Central memory CD8-positive, alpha-beta T cell (primary cell): ENCODE data around the gene MND1.

Source experiments
- ATAC-seq: fragments of 150-1000 bp; cut with Tn5 transposase; replicated peaks from 2 replicates; pipeline ENCODE4 v1.10.0; 2022; ENCODE audit warnings: mild to moderate bottlenecking, moderate FRiP score, moderate number of reproducible peaks; ENCODE audit not compliant: poor library complexity, severe bottlenecking; ENCODE audit errors: extremely low read depth
- DNase-seq, 2 donors: peaks; one replicate each; pipeline ENCODE4 v3.0.0; 2021; ENCODE audit warnings: low spot score in 2 of 2
- H3K27ac Mint-ChIP-seq: one replicate; pipeline ENCODE4 v1.8.0; 2022; ENCODE audit warnings: low read depth, mild to moderate bottlenecking, moderate library complexity, mixed read lengths
- H3K27me3 Mint-ChIP-seq: one replicate; pipeline ENCODE4 v1.8.0; 2022; ENCODE audit warnings: mixed read lengths
- H3K36me3 Mint-ChIP-seq: one replicate; pipeline ENCODE4 v1.8.0; 2022; ENCODE audit warnings: mild to moderate bottlenecking, moderate library complexity, mixed read lengths; ENCODE audit not compliant: insufficient read depth
- H3K4me1 Mint-ChIP-seq: one replicate; pipeline ENCODE4 v1.8.0; 2022; ENCODE audit warnings: mixed read lengths
- H3K4me3 Mint-ChIP-seq: one replicate; pipeline ENCODE4 v1.8.0; 2022; ENCODE audit warnings: mild to moderate bottlenecking, moderate library complexity, mixed read lengths
- H3K9me3 Mint-ChIP-seq: one replicate; pipeline ENCODE4 v1.8.0; 2022; ENCODE audit warnings: mixed read lengths

MND1 gene

DNA sequence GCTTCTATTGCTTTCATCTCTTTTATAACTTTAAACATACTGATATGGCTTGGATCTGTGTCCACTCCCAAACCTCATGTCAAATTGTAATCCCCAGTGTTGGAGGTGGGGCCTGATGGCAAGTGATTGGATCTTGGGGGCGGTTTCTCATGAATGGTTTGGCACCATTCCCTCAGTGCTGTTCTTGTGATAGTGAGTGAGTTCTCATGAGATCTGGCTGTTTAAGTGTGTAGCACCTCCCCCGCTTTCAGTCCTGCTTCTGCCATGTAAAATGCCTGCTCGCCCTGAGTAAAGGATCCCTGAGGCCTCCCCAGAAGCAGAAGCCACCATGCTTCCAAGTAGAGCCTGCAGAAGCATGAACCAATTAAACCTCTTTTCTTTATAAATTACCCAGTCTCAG, 17.7 kb downstream of the MND1 start:
- H3K27me3 Mint-ChIP-seq, result no peaks in the 10 kb centered on the region
- no peak for ATAC-seq
- H3K4me1 Mint-ChIP-seq, result no peaks in the 10 kb centered on the region
- no peak overlapping the region for H3K27ac Mint-ChIP-seq
- peaks cover 1% of the 10 kb centered on the region for H3K36me3 Mint-ChIP-seq
- no peaks in the 10 kb centered on the region for H3K9me3 Mint-ChIP-seq
- no peak overlapping the region for H3K4me3 Mint-ChIP-seq
- DNase-seq, result no peak

GRCh38 chr4:153364061-153364460, 19.6 kb downstream of the MND1 start:
- ATAC-seq (no peak), DNase-seq (no peak)
- Mint-ChIP-seq H3K4me3 (no peak overlapping the region), H3K27ac (no peak overlapping the region), H3K36me3 (peaks cover 1% of the 10 kb centered on the region), H3K9me3 (no peaks in the 10 kb centered on the region), H3K27me3 (no peaks in the 10 kb centered on the region), H3K4me1 (no peaks in the 10 kb centered on the region)

- no peak overlapping the region for H3K27ac Mint-ChIP-seq
- no peak for ATAC-seq
- peaks cover 1% of the 10 kb centered on the region for H3K36me3 Mint-ChIP-seq
- H3K27me3 Mint-ChIP-seq, result no peaks in the 10 kb centered on the region
- no peaks in the 10 kb centered on the region for H3K4me1 Mint-ChIP-seq
- H3K4me3 Mint-ChIP-seq, result no peak overlapping the region
- H3K9me3 Mint-ChIP-seq, result no peaks in the 10 kb centered on the region
- no peak for DNase-seq
These were observed 20.5 kb downstream of the MND1 start for GRCh38 chr4:153365003-153365402.

- H3K27me3 Mint-ChIP-seq, result no peaks in the 10 kb centered on the region
These were observed 22.0 kb downstream of the MND1 start for GRCh38 chr4:153366486-153366885.

GRCh38 chr4:153367092-153367491, 22.6 kb downstream of the MND1 start:
- Mint-ChIP-seq H3K27me3 (no peaks in the 10 kb centered on the region), H3K27ac (no peak overlapping the region), H3K4me3 (no peak overlapping the region), H3K36me3 (peaks cover 1% of the 10 kb centered on the region), H3K9me3 (no peaks in the 10 kb centered on the region), H3K4me1 (peaks cover 9% of the 10 kb centered on the region)
- ATAC-seq (no peak), DNase-seq (no peak)

More at GRCh38 chr4:153366486-153366885, 22.0 kb downstream of the MND1 start:
- DNase-seq, result no peak
- Mint-ChIP-seq H3K9me3 (no peaks in the 10 kb centered on the region), H3K4me3 (no peak overlapping the region), H3K27ac (no peak overlapping the region), H3K36me3 (no peaks in the 10 kb centered on the region), H3K4me1 (peaks cover 4% of the 10 kb centered on the region)
- no peak for ATAC-seq

DNA sequence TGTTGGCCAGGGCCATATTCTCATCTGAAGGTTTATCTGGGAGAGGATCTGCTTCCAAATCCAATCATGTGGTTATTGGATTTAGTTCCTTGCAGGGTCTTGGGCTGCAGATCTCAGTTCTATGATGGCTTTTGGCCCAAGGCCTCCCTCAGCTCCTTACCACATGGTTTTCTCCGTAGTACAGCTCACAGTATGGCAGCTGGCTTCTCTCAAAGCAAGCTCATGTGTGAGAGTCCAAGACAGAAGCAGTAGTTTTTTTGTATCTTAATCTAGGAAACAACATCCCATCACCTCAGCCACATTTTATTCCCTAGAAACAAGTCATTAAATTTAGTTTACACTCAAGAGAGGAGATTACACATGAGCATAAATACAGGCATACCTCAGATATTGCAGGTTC, 24.5 kb downstream of the MND1 start:
- no peak overlapping the region for H3K27ac Mint-ChIP-seq
- H3K4me3 Mint-ChIP-seq, result no peak overlapping the region
- H3K4me1 Mint-ChIP-seq, result peaks cover 9% of the 10 kb centered on the region
- peaks cover 2% of the 10 kb centered on the region for H3K36me3 Mint-ChIP-seq
- no peak for DNase-seq
- no peak for ATAC-seq
- no peaks in the 10 kb centered on the region for H3K27me3 Mint-ChIP-seq
- H3K9me3 Mint-ChIP-seq, result no peaks in the 10 kb centered on the region

DNA sequence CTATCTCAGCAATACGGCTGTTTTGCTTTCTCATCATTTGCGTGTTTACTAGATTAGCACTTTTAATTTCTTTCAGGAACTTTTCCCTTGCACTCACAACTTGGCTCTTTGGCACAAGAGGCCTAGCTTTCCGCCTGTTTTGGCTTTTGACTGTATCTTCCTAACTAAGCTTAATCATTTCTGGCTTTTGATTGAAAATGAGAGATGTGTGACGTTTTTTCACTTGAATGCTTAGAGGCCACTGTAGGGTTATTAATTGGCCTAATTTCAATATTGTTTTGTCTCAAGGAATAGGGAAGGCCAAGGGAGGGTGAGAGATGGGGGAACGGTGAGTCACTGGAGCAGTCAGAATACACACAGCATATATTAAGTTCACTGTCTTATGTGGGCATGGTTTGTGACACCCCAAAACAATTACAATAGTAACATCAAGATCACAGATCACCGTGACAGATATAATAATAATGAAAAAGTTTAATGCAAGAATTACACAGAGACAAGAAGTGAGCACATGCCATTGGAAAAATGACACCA, 27.3 kb downstream of the MND1 start:
- H3K36me3 Mint-ChIP-seq, result peaks cover 2% of the 10 kb centered on the region
- peak overlapping the region; percentile 1 for H3K4me3 Mint-ChIP-seq
- H3K27ac Mint-ChIP-seq, result no peak overlapping the region
- ATAC-seq, result no peak
- H3K4me1 Mint-ChIP-seq, result peaks cover 9% of the 10 kb centered on the region
- H3K9me3 Mint-ChIP-seq, result no peaks in the 10 kb centered on the region
- no peak for DNase-seq
- H3K27me3 Mint-ChIP-seq, result no peaks in the 10 kb centered on the region

DNA sequence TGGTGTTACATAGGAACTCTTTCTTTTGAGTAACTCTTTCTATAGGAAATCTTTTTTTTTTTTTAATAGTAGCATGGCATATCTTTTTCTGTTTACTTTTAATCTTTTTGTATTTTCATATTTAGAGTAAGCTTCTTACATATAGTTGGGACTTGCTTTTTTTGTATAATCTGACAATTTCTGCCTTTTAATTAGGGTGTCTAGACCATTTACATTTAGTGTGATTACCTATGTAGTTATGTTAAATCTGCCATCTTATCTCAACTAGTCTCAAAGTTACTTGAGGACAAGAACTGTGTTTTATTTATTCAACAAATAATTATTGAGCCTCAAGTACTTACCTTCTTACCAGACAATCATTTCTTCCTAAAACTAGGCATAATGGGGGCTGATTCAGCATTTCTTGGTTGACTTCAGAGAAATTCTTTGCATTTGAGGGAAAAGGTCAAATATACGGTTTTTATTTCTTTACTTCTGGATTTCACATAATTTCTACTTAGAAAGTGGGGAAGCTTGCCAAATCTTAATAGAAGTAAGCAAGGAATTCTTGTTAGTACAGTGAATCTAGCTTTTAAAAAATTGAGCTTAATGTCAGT, 28.6 kb downstream of the MND1 start:
- no peak for DNase-seq
- ATAC-seq, result no peak
- no peak overlapping the region for H3K4me3 Mint-ChIP-seq

GRCh38 chr4:153374442-153374841, 30.0 kb downstream of the MND1 start:
- Mint-ChIP-seq H3K4me3 (no peak overlapping the region), H3K27ac (no peak overlapping the region), H3K9me3 (no peaks in the 10 kb centered on the region), H3K36me3 (peaks cover 2% of the 10 kb centered on the region), H3K4me1 (peaks cover 9% of the 10 kb centered on the region), H3K27me3 (no peaks in the 10 kb centered on the region)
- DNase-seq (no peak), ATAC-seq (no peak)

More for the DNA sequence above, 28.6 kb downstream of the MND1 start:
- peaks cover 2% of the 10 kb centered on the region for H3K36me3 Mint-ChIP-seq
- H3K27ac Mint-ChIP-seq, result no peak overlapping the region
- H3K27me3 Mint-ChIP-seq, result no peaks in the 10 kb centered on the region
- no peaks in the 10 kb centered on the region for H3K9me3 Mint-ChIP-seq
- H3K4me1 Mint-ChIP-seq, result peaks cover 9% of the 10 kb centered on the region

DNA sequence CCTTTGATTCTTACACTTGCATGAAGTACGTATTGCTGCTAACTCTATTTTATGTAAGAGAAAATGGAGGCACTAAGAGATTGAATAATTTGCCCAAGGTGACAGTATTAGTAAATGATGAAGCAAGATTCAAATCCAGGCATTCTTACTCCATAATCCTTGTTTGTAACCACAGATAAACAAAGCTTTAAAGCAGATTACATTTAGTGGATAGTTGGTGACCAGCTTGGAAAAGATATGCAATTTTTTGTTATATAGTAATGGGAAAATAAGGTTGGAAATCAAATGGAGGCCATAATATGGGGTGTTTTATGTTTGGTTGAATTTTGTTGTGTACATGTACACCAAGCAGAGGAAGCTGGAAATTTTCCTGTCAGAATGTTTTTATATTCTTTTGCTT, 30.8 kb downstream of the MND1 start:
- no peak for DNase-seq
- ATAC-seq, result no peak
- H3K4me1 Mint-ChIP-seq, result peaks cover 9% of the 10 kb centered on the region
- H3K4me3 Mint-ChIP-seq, result no peak overlapping the region
- no peaks in the 10 kb centered on the region for H3K27me3 Mint-ChIP-seq
- H3K9me3 Mint-ChIP-seq, result no peaks in the 10 kb centered on the region
- H3K27ac Mint-ChIP-seq, result no peak overlapping the region
- H3K36me3 Mint-ChIP-seq, result peaks cover 2% of the 10 kb centered on the region

- H3K4me3 Mint-ChIP-seq, result no peak overlapping the region
These were observed 38.6 kb downstream of the MND1 start for GRCh38 chr4:153383131-153383530.

DNA sequence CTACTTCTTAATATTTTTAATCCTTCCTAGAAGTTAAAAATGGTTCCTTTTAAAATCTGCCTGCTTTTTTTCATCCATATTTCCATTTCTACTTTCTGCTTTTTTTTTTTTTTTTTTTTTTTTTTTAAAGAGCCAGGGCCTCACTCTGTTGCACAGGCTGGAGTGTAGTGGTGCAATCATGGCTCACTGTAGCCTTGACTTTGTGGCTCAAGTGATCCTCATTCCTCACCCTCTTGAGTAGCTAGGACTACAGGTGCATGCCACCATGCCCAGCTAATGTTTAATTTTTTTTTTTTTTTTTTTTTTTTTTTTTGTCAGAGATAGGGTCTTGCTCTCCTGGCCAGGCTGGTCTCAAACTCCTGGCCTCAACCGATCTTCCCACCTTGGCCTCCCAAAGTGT, 39.7 kb downstream of the MND1 start:
- no peaks in the 10 kb centered on the region for H3K27me3 Mint-ChIP-seq
- no peak for DNase-seq
- no peaks in the 10 kb centered on the region for H3K4me1 Mint-ChIP-seq
- no peak for ATAC-seq
- no peak overlapping the region for H3K27ac Mint-ChIP-seq
- no peak overlapping the region for H3K4me3 Mint-ChIP-seq
- H3K36me3 Mint-ChIP-seq, result peaks cover 2% of the 10 kb centered on the region
- H3K9me3 Mint-ChIP-seq, result no peaks in the 10 kb centered on the region

More at GRCh38 chr4:153383131-153383530, 38.6 kb downstream of the MND1 start:
- peaks cover 2% of the 10 kb centered on the region for H3K36me3 Mint-ChIP-seq
- no peaks in the 10 kb centered on the region for H3K27me3 Mint-ChIP-seq
- no peak for DNase-seq
- H3K9me3 Mint-ChIP-seq, result no peaks in the 10 kb centered on the region
- no peak overlapping the region for H3K27ac Mint-ChIP-seq
- no peaks in the 10 kb centered on the region for H3K4me1 Mint-ChIP-seq
- no peak for ATAC-seq

DNA sequence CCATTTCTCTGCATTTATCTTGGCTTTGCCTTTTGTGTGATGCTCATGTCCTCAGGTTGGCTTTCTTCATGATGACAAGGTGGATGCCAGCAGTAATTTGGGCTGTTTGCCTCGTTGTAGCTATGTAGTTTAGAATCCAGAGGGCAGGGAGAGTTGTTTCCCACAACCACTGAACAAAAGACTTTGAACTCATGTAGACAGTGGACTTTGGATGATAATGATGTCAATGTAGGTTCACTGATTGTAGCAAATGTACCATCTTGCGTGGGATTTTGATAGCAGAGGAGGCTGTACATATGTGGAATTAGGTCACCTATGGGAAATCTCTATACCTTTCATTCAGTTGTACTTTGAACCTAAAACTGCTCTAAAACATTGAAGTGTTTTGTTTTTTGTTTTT, 41.3 kb downstream of the MND1 start:
- H3K4me1 Mint-ChIP-seq, result no peaks in the 10 kb centered on the region
- DNase-seq (no peak), ATAC-seq (no peak)
- no peaks in the 10 kb centered on the region for H3K27me3 Mint-ChIP-seq
- H3K36me3 Mint-ChIP-seq, result peaks cover 4% of the 10 kb centered on the region
- no peak overlapping the region for H3K27ac Mint-ChIP-seq
- H3K4me3 Mint-ChIP-seq, result no peak overlapping the region
- no peaks in the 10 kb centered on the region for H3K9me3 Mint-ChIP-seq
